Activated CD8-positive, alpha-beta T cell treated with anti-CD3 and anti-CD28 coated beads for 36 hours (primary cell): ENCODE measurements around the gene LBHD2. TPM values are rescaled to one million over a fixed set of nuclear protein-coding genes. Genes with fewer than 3 reads are reported as not detected.

Experiments used
- ATAC-seq: fragments of 200-7000 bp; cut with Tn5 transposase; one replicate; pipeline ENCODE4 v1.10.0; 2021; ENCODE audit warnings: mild to moderate bottlenecking, moderate library complexity
- CTCF ChIA-PET: fragments of 350-600 bp; sonication (Branson Sonifier 250); formaldehyde crosslinking; loops from one replicate; lab custom pipeline; 2021; ENCODE audit warnings: antibody characterized with exemption; lab: Charles Lee
- POLR2A ChIA-PET: fragments of 350-600 bp; sonication (Branson Sonifier 250); formaldehyde crosslinking; loops from one replicate; lab custom pipeline; 2021; ENCODE audit warnings: antibody characterized with exemption; lab: Charles Lee
- DNase-seq: peaks from one replicate; pipeline ENCODE4 v3.0.0-alpha.2; 2020
- H3K27ac Mint-ChIP-seq: one replicate; pipeline ENCODE4 v1.8.0; 2021; ENCODE audit warnings: mild to moderate bottlenecking, mixed read lengths
- H3K27me3 Mint-ChIP-seq: one replicate; pipeline ENCODE4 v1.8.0; 2021; ENCODE audit warnings: mixed read lengths
- H3K36me3 Mint-ChIP-seq: one replicate; pipeline ENCODE4 v1.8.0; 2021; ENCODE audit warnings: low read depth, mixed read lengths
- H3K4me1 Mint-ChIP-seq: one replicate; pipeline ENCODE4 v1.8.0; 2021; ENCODE audit warnings: low read depth, mixed read lengths
- H3K4me3 Mint-ChIP-seq: one replicate; pipeline ENCODE4 v1.8.0; 2021; ENCODE audit warnings: mild to moderate bottlenecking, moderate library complexity, mixed read lengths
- H3K9me3 Mint-ChIP-seq: one replicate; pipeline ENCODE4 v1.8.0; 2021; ENCODE audit warnings: mixed read lengths
- intact Hi-C: fragments of 100-400 bp; cut with micrococcal nuclease; formaldehyde crosslinking; loops from one replicate; pipeline ENCODE4 v1.10.0; 2022
- total RNA-seq, 2 experiments: library from RNA; stranded (reverse); gene quantifications; one replicate each; pipeline ENCODE4 v1.2.3, GENCODE V29; 2021
- TF ChIP-seq, protein P1 (sequence below): fragments of 200-600 bp; IDR thresholded peaks from one replicate; pipeline ENCODE4 v1.8.0; 2022; ENCODE audit warnings: antibody characterized with exemption, mild to moderate bottlenecking

LBHD2 gene
- total RNA-seq, 2 experiments from 2014 or later: not detected

DNA sequence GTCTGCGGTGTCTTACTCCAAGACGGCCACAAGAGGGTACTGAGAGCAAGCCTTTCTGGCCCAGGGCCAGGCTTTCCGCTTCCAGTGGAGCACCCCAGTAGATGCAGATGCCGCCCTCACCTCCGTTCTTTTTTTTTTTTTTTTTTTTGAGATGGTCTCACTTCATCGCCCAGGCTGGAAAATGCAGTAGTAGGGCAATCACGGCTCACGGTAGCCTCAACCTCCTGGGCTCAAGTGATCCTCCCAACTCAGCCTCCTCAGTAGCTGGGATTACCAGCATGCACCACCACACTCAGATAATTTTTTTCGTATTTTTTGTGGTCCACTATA is 5.6 kb upstream of the LBHD2 start:
- Mint-ChIP-seq H3K27ac (no peak overlapping the region), H3K4me1 (no peaks in the 10 kb centered on the region), H3K36me3 (no peaks in the 10 kb centered on the region), H3K9me3 (no peaks in the 10 kb centered on the region), H3K4me3 (no peak overlapping the region), H3K27me3 (peaks cover 4% of the 10 kb centered on the region)
- peak; percentile 86 for DNase-seq
- CTCF ChIA-PET: interaction anchor here (1.0 to 1.8 kb wide), 3 partner anchors 20 to 27 kb away, joined by 4 to 6 read pairs (median 5); no protein-coding TSS in a partner anchor
- POLR2A ChIA-PET: no interaction called here
- intact Hi-C loops: no loop called here
- TF ChIP-seq, protein P1, sequence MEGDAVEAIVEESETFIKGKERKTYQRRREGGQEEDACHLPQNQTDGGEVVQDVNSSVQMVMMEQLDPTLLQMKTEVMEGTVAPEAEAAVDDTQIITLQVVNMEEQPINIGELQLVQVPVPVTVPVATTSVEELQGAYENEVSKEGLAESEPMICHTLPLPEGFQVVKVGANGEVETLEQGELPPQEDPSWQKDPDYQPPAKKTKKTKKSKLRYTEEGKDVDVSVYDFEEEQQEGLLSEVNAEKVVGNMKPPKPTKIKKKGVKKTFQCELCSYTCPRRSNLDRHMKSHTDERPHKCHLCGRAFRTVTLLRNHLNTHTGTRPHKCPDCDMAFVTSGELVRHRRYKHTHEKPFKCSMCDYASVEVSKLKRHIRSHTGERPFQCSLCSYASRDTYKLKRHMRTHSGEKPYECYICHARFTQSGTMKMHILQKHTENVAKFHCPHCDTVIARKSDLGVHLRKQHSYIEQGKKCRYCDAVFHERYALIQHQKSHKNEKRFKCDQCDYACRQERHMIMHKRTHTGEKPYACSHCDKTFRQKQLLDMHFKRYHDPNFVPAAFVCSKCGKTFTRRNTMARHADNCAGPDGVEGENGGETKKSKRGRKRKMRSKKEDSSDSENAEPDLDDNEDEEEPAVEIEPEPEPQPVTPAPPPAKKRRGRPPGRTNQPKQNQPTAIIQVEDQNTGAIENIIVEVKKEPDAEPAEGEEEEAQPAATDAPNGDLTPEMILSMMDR: peak; percentile 79
- peak; percentile 75 for ATAC-seq

- no peaks in the 10 kb centered on the region for H3K36me3 Mint-ChIP-seq
- H3K27me3 Mint-ChIP-seq: peaks cover 4% of the 10 kb centered on the region
- H3K4me3 Mint-ChIP-seq: no peak overlapping the region
- ChIA-PET POLR2A (no interaction called here), CTCF (interaction anchor here (1.0 to 1.8 kb wide), 4 partner anchors 19 to 385 kb away, joined by 3 to 6 read pairs (median 4); no protein-coding TSS in a partner anchor)
- intact Hi-C loops: no loop called here
- H3K4me1 Mint-ChIP-seq: no peaks in the 10 kb centered on the region
- DNase-seq: no peak
- no peaks in the 10 kb centered on the region for H3K9me3 Mint-ChIP-seq
- TF ChIP-seq, protein P1: no peak
- ATAC-seq: no peak
- no peak overlapping the region for H3K27ac Mint-ChIP-seq
Observed at GRCh38 chr14:103078860-103079587, 5.0 kb upstream of the LBHD2 start.

- intact Hi-C loops: no loop called here
- POLR2A ChIA-PET: no interaction called here
- no peak for DNase-seq
- H3K27me3 Mint-ChIP-seq: peaks cover 11% of the 10 kb centered on the region
- H3K4me1 Mint-ChIP-seq: no peaks in the 10 kb centered on the region
- CTCF ChIA-PET: no interaction called here
- H3K9me3 Mint-ChIP-seq: no peaks in the 10 kb centered on the region
- TF ChIP-seq, protein P1: no peak
- ATAC-seq: no peak
- no peak overlapping the region for H3K27ac Mint-ChIP-seq
- no peak overlapping the region for H3K4me3 Mint-ChIP-seq
- H3K36me3 Mint-ChIP-seq: no peaks in the 10 kb centered on the region
Observed at GRCh38 chr14:103081951-103082350, 2.1 kb upstream of the LBHD2 start.

- H3K36me3 Mint-ChIP-seq: no peaks in the 10 kb centered on the region
- POLR2A ChIA-PET: no interaction called here
- TF ChIP-seq, protein P1: no peak
- H3K4me3 Mint-ChIP-seq: no peak overlapping the region
- no peak for DNase-seq
- H3K4me1 Mint-ChIP-seq: no peaks in the 10 kb centered on the region
- CTCF ChIA-PET: no interaction called here
- no peaks in the 10 kb centered on the region for H3K9me3 Mint-ChIP-seq
- intact Hi-C loops: no loop called here
- no peak for ATAC-seq
- H3K27me3 Mint-ChIP-seq: peaks cover 11% of the 10 kb centered on the region
- H3K27ac Mint-ChIP-seq: no peak overlapping the region
Observed at GRCh38 chr14:103085106-103086091, 1.4 kb downstream of the LBHD2 start.
